ENCODE results near the gene RAB11FIP4. TPM values are rescaled to one million over a fixed set of nuclear protein-coding genes. Genes with fewer than 3 reads are reported as not detected.

Gene RAB11FIP4
- total RNA-seq, 4 donors from 2014 or later: 0.09 to 0.22 (median 0.16) TPM; not detected in 1

- DNase-seq (no peak), ATAC-seq (no peak)
- Histone ChIP-seq H3K4me1 (peaks cover 3 to 9% of the 10 kb centered on the region in 2 donors), H3K27me3 (peaks cover 0 to 3% (median 0%) of the 10 kb centered on the region in 3 donors), H3K4me3 (no peak overlapping the region), H3K36me3 (no peaks in the 10 kb centered on the region), H3K27ac (no peak overlapping the region), H3K9me3 (no peaks in the 10 kb centered on the region)
- in situ Hi-C loops (cut with MboI; ENCODE audit: low sequenced_read_pairs in 4 of 4): no loop called here
- TF ChIP-seq, protein P1, sequence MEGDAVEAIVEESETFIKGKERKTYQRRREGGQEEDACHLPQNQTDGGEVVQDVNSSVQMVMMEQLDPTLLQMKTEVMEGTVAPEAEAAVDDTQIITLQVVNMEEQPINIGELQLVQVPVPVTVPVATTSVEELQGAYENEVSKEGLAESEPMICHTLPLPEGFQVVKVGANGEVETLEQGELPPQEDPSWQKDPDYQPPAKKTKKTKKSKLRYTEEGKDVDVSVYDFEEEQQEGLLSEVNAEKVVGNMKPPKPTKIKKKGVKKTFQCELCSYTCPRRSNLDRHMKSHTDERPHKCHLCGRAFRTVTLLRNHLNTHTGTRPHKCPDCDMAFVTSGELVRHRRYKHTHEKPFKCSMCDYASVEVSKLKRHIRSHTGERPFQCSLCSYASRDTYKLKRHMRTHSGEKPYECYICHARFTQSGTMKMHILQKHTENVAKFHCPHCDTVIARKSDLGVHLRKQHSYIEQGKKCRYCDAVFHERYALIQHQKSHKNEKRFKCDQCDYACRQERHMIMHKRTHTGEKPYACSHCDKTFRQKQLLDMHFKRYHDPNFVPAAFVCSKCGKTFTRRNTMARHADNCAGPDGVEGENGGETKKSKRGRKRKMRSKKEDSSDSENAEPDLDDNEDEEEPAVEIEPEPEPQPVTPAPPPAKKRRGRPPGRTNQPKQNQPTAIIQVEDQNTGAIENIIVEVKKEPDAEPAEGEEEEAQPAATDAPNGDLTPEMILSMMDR (IDR thresholded peaks at IDR 0.05 in 4 of 5, conservative IDR thresholded peaks at IDR 0.05 in 1 of 5): no peak
- no peak for TF ChIP-seq POLR2A (IDR thresholded peaks at IDR 0.05)
- intact Hi-C loops (cut with DNase I; ENCODE audit: low total_unique reads): no loop called here
These were observed 99.3 kb downstream of the RAB11FIP4 start for GRCh38 chr17:31490671-31491375.

GRCh38 chr17:31491376-31492131 is 100.1 kb downstream of the RAB11FIP4 start:
- no peak overlapping the region for H3K27ac ChIP-seq
- TF ChIP-seq, protein P1 (IDR thresholded peaks at IDR 0.05 in 4 of 5, conservative IDR thresholded peaks at IDR 0.05 in 1 of 5): no peak
- TF ChIP-seq POLR2A (IDR thresholded peaks at IDR 0.05): no peak
- no peaks in the 10 kb centered on the region for H3K36me3 ChIP-seq
- intact Hi-C loops (cut with DNase I; ENCODE audit: low total_unique reads) (no loop called here), in situ Hi-C loops (cut with MboI; ENCODE audit: low sequenced_read_pairs in 4 of 4) (no loop called here)
- no peak overlapping the region for H3K4me3 ChIP-seq
- H3K4me1 ChIP-seq: peaks cover 3 to 9% of the 10 kb centered on the region in 2 donors
- ATAC-seq: no peak
- DNase-seq: no peak
- no peaks in the 10 kb centered on the region for H3K9me3 ChIP-seq
- H3K27me3 ChIP-seq: peaks cover 0 to 3% (median 0%) of the 10 kb centered on the region in 3 donors

- no peaks in the 10 kb centered on the region for H3K9me3 ChIP-seq
- TF ChIP-seq POLR2A (IDR thresholded peaks at IDR 0.05): no peak
- TF ChIP-seq, protein P1 (IDR thresholded peaks at IDR 0.05 in 4 of 5, conservative IDR thresholded peaks at IDR 0.05 in 1 of 5): no peak
- ATAC-seq: no peak
- peaks cover 0 to 2% (median 0%) of the 10 kb centered on the region in 3 donors for H3K27me3 ChIP-seq
- H3K36me3 ChIP-seq: no peaks in the 10 kb centered on the region
- no peak for DNase-seq
- no peak overlapping the region for H3K27ac ChIP-seq
- intact Hi-C loops (cut with DNase I; ENCODE audit: low total_unique reads): no loop called here
- H3K4me3 ChIP-seq: no peak overlapping the region
- peaks cover 2 to 9% of the 10 kb centered on the region in 2 donors for H3K4me1 ChIP-seq
- in situ Hi-C loops (cut with MboI; ENCODE audit: low sequenced_read_pairs in 4 of 4): no loop called here
These were observed 100.7 kb downstream of the RAB11FIP4 start for GRCh38 chr17:31492206-31492605.

GRCh38 chr17:31492880-31493655 is 101.6 kb downstream of the RAB11FIP4 start:
- intact Hi-C loops (cut with DNase I; ENCODE audit: low total_unique reads): no loop called here
- H3K4me1 ChIP-seq: peaks cover 0 to 6% of the 10 kb centered on the region in 2 donors
- H3K27me3 ChIP-seq: no peaks in the 10 kb centered on the region
- no peaks in the 10 kb centered on the region for H3K9me3 ChIP-seq
- H3K36me3 ChIP-seq: no peaks in the 10 kb centered on the region
- no peak overlapping the region for H3K27ac ChIP-seq
- in situ Hi-C loops (cut with MboI; ENCODE audit: low sequenced_read_pairs in 4 of 4): no loop called here
- ATAC-seq: no peak
- no peak for DNase-seq
- TF ChIP-seq POLR2A (IDR thresholded peaks at IDR 0.05): no peak
- TF ChIP-seq, protein P1 (IDR thresholded peaks at IDR 0.05 in 4 of 5, conservative IDR thresholded peaks at IDR 0.05 in 1 of 5): no peak
- H3K4me3 ChIP-seq: no peak overlapping the region

Measured in gastrocnemius medialis (tissue), 4 donors.